ENCODE data around the gene TSPAN1. TPM values are rescaled to one million over a fixed set of nuclear protein-coding genes. Genes with fewer than 3 reads are reported as not detected.

Gene TSPAN1
- total RNA-seq, 1 donor from 2014 or later: 6.9 TPM

DNA sequence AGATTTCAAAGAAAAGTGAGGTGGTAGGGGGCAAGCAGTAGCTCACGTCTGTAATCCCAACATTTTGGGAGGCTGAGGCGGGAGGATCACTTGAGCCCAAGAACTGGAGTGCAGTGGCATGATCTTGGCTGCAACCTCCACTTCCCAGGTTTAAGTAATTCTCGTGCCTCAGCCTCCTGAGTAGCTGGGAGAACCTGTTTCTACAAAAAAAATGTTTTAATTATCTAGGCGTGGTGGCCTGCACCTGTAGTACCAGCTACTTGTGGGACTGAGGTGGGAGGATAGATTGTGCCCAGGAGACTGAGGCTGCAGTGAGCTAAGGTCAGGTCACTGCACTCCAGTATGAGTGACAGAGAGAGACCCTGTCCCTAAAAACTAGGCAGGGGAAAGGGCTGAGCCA lies 2.6 kb upstream of the TSPAN1 start:
- H3K4me1 ChIP-seq: peaks cover 44% of the 10 kb centered on the region
- H3K9me3 ChIP-seq: no peaks in the 10 kb centered on the region
- H3K4me3 ChIP-seq: no peak overlapping the region
- H3K27ac ChIP-seq: peak overlapping the region; percentile 66
- DNase-seq: no peak
- ATAC-seq: no peak
- TF ChIP-seq, protein P1, sequence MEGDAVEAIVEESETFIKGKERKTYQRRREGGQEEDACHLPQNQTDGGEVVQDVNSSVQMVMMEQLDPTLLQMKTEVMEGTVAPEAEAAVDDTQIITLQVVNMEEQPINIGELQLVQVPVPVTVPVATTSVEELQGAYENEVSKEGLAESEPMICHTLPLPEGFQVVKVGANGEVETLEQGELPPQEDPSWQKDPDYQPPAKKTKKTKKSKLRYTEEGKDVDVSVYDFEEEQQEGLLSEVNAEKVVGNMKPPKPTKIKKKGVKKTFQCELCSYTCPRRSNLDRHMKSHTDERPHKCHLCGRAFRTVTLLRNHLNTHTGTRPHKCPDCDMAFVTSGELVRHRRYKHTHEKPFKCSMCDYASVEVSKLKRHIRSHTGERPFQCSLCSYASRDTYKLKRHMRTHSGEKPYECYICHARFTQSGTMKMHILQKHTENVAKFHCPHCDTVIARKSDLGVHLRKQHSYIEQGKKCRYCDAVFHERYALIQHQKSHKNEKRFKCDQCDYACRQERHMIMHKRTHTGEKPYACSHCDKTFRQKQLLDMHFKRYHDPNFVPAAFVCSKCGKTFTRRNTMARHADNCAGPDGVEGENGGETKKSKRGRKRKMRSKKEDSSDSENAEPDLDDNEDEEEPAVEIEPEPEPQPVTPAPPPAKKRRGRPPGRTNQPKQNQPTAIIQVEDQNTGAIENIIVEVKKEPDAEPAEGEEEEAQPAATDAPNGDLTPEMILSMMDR (IDR thresholded peaks at IDR 0.05): no peak
- H3K27me3 ChIP-seq: no peaks in the 10 kb centered on the region
- intact Hi-C loops (cut with DNase I): no loop called here
- no peaks in the 10 kb centered on the region for H3K36me3 ChIP-seq

DNA sequence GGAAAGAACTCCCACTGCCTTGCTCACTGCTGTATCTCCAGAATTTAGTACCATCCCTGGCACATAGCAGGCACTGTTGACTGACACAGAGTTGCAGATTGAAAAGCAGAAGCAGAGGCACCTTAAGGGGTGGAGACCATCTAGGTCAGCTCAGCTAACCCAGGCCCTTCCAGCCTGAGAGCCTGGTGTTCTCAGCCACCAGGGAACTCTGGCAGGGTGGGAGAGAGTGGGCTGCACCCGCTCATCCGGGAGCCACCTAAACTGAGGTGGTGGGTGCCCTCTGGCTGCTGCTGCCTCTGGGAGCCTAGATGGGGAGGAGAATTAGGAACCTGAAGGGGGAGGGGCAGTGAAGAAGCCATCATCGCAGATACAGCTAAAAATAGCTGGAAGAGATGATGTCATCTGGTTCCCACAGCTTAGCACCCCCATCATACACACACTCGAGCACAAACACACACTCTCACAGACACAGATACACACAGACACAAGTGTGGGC lies 1.5 kb upstream of the TSPAN1 start:
- TF ChIP-seq, protein P1 (IDR thresholded peaks at IDR 0.05): no peak
- H3K4me1 ChIP-seq: peaks cover 35% of the 10 kb centered on the region
- no peaks in the 10 kb centered on the region for H3K9me3 ChIP-seq
- no peaks in the 10 kb centered on the region for H3K27me3 ChIP-seq
- no peaks in the 10 kb centered on the region for H3K36me3 ChIP-seq
- intact Hi-C loops (cut with DNase I): no loop called here
- ATAC-seq (no peak), DNase-seq (no peak)
- H3K27ac ChIP-seq: peak overlapping the region; percentile 63
- no peak overlapping the region for H3K4me3 ChIP-seq

DNA sequence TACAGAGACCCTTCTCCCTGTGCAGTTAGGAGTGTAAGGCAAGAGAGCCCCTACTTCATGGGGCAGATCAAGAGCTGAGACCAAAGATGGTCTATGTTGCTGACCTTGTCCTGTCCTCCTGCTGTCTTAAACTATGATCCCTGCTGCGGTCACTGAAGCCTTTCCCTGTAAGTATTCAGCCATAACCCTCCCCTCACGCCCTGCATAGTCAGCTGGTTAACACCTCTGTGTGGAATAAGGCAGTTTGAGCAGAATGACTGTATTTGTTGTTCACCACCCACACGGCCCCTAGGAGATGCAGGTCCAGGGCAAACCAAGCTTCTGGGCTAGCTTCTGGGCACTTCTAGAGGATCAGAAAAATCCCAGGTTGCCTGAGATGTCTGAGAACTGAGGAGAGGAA lies 356 bp downstream of the TSPAN1 start:
- TF ChIP-seq, protein P1 (IDR thresholded peaks at IDR 0.05): no peak
- H3K9me3 ChIP-seq: no peaks in the 10 kb centered on the region
- H3K4me3 ChIP-seq: no peak overlapping the region
- intact Hi-C loops (cut with DNase I): no loop called here
- H3K4me1 ChIP-seq: peaks cover 35% of the 10 kb centered on the region
- H3K36me3 ChIP-seq: no peaks in the 10 kb centered on the region
- peak overlapping the region; percentile 63 for H3K27ac ChIP-seq
- no peaks in the 10 kb centered on the region for H3K27me3 ChIP-seq
- ATAC-seq (no peak), DNase-seq (no peak)

DNA sequence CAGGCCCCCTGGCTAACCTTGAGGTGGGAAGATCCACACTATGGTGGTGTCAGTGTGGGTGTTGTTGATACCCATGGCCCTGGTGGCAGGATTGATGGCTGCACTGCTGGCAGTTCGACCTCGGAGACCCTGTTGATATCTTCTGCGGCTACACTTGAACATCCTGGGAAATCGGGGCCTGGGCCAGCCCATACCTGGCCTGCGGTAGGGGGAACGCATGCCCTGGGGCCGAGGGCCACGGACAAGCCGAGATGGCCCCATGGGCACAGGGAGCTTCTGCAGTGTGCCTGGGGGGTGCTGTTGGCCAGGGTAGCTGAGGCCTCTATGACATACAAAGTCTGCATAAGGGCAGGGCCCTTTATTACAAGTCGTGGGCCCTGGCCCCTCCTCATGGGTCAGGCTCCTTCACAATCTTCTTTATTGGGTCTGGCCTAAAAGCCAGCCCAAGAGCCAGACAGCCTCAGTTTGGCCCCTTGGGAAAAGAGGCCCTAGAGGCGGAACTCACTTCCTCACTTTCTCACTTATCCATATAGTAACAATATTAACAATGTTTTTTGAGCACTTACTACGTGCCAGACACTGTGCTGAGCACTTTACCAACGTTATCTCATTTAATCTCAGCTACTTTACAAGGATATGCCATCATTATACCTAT lies 1.5 kb downstream of the TSPAN1 start, which contains the start of gene P3R3URF:
Gene P3R3URF (minus strand): TSS at position 278 of the 655 bp plus-strand sequence. CDS start 17 bp downstream, at position 261.
- no peak within 1 kb of the TSS for H3K4me3 ChIP-seq
- no peak for DNase-seq
- intact Hi-C loops (cut with DNase I): no loop called here
- H3K27me3 ChIP-seq: no peaks in the 10 kb centered on the region
- TF ChIP-seq, protein P1 (IDR thresholded peaks at IDR 0.05): no peak
- H3K9me3 ChIP-seq: no peaks in the 10 kb centered on the region
- no peaks in the 10 kb centered on the region for H3K36me3 ChIP-seq
- ATAC-seq: no peak
- H3K4me1 ChIP-seq: peaks cover 30% of the 10 kb centered on the region
- H3K27ac ChIP-seq: peak within 1 kb of the TSS; percentile 63

DNA sequence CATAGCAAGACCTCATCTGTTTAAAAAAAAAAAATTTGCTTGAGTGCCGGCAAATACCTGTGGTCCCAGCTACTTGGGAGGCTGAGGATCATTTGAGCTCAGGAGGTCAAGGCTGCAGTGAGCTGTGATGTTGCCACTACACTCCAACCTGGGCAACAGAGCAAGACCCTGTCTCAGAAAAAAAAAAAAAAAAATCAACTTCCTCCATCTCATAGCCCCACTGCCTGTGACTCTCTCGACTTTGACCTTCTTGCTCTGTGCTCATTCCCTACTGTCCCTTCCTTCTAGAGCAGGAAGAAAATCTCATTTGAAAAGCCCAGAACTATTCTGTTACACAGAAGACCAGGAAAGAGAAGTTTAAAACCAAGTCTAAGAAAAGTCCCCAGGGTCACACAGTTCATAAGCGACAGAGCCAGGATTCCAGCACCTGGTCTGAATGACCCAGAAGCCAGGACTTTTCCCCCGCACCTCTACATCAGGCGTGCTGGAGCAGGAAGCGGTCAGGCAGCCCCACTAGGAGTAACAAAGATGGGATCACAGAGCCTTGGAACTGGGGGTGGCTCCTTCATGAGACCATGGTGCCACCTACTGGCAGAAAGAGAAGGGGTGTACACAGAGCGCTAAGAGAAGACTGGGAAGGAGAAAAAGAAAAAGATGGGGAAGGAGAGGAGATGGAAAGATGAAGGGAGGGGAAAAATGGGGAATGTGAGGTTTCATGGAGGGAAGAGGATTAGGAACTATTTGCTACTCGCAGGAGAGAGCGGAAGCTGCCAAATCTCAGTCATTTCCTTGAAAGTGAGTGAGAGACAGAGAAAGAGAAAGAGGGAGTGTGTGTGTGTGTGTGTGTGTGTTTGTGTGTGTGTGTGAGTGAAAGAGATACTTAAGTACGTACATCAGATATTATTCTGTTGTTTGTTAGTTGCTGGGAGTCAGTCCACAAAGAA lies 4.5 kb downstream of the TSPAN1 start:
- Histone ChIP-seq H3K4me1 (peaks cover 21% of the 10 kb centered on the region), H3K27me3 (no peaks in the 10 kb centered on the region), H3K27ac (no peak overlapping the region), H3K9me3 (no peaks in the 10 kb centered on the region), H3K36me3 (no peaks in the 10 kb centered on the region), H3K4me3 (no peak overlapping the region)
- peak; percentile 87 for ATAC-seq
- peak; percentile 73 for DNase-seq
- TF ChIP-seq, protein P1 (IDR thresholded peaks at IDR 0.05): peak; percentile 92
- intact Hi-C loops (cut with DNase I): loop anchor here (2.0 kb wide), 1 partner anchor 143 kb away; no protein-coding TSS in a partner anchor

Measured in upper lobe of right lung (tissue), 1 donor.